GM18502 (cell line): Measurements from ENCODE around the gene FARS2.
A peak's percentile ranks its signal among the peaks of the same experiment; 100 is the strongest.
"Not testable (repeated sequence)": the region's sequence is repeated elsewhere in the genome, so short reads cannot be mapped to it uniquely, and the experiment has no call there.

ENCODE experiments used
- ATAC-seq: cut with Tn5 transposase; IDR thresholded peaks from one replicate; pipeline ENCODE4 v1.9.1; 2021; ENCODE audit warnings: mild to moderate bottlenecking; ENCODE audit not compliant: unreplicated experiment, poor library complexity

The FARS2 gene

GRCh38 chr6:5556011-5556410, 294.7 kb downstream of the FARS2 start:
- ATAC-seq, result no peak

GRCh38 chr6:5557506-5557905, 296.2 kb downstream of the FARS2 start:
- no peak for ATAC-seq

GRCh38 chr6:5559651-5560050, 298.3 kb downstream of the FARS2 start:
- no peak for ATAC-seq

GRCh38 chr6:5562277-5562676, 301.0 kb downstream of the FARS2 start:
- ATAC-seq, result no peak

GRCh38 chr6:5563086-5563485, 301.8 kb downstream of the FARS2 start:
- no peak for ATAC-seq

- not testable (repeated sequence) for ATAC-seq
Measured at GRCh38 chr6:5564746-5565145, 303.4 kb downstream of the FARS2 start.

- ATAC-seq, result no peak
Measured at GRCh38 chr6:5565971-5566370, 304.7 kb downstream of the FARS2 start.

GRCh38 chr6:5566718-5567117, 305.4 kb downstream of the FARS2 start:
- peak; percentile 73 for ATAC-seq

- peak; percentile 58 for ATAC-seq
Measured at GRCh38 chr6:5567352-5567751, 306.0 kb downstream of the FARS2 start.

- peak; percentile 26 for ATAC-seq
Measured at GRCh38 chr6:5567890-5568289, 306.6 kb downstream of the FARS2 start.

GRCh38 chr6:5569491-5569890, 308.2 kb downstream of the FARS2 start:
- no peak for ATAC-seq

- no peak for ATAC-seq
Measured at GRCh38 chr6:5570641-5571040, 309.3 kb downstream of the FARS2 start.

- no peak for ATAC-seq
Measured at GRCh38 chr6:5580736-5581581, 319.6 kb downstream of the FARS2 start.

- ATAC-seq, result no peak
Measured at GRCh38 chr6:5582762-5583161, 321.4 kb downstream of the FARS2 start.

GRCh38 chr6:5583528-5583927, 322.2 kb downstream of the FARS2 start:
- ATAC-seq, result no peak

- no peak for ATAC-seq
Measured at GRCh38 chr6:5584078-5584482, 322.8 kb downstream of the FARS2 start.

GRCh38 chr6:5587648-5588047, 326.3 kb downstream of the FARS2 start:
- no peak for ATAC-seq

- ATAC-seq, result no peak
Measured at GRCh38 chr6:5589422-5590141, 328.3 kb downstream of the FARS2 start.

- no peak for ATAC-seq
Measured at GRCh38 chr6:5590187-5590586, 328.9 kb downstream of the FARS2 start.

- no peak for ATAC-seq
Measured at GRCh38 chr6:5592886-5593519, 331.7 kb downstream of the FARS2 start.

GRCh38 chr6:5595184-5595583, 333.9 kb downstream of the FARS2 start:
- no peak for ATAC-seq
